Caco-2 (cell line): ENCODE measurements around the gene RNGTT. TPM values are rescaled to one million over a fixed set of nuclear protein-coding genes. Genes with fewer than 3 reads are reported as not detected.
"Not testable (repeated sequence)": the region's sequence is repeated elsewhere in the genome, so short reads cannot be mapped to it uniquely, and the experiment has no call there.

ENCODE experiments used
- BruUV-seq: library from RNA; stranded (reverse); fragments of 400-500 nt; replicated peaks from 2 replicates; lab custom pipeline; 2021; lab: Mats Ljungman, UMichigan
- CTCF ChIA-PET: fragments of 300-600 bp; sonication (Branson Sonifier 250); formaldehyde crosslinking; loops from one replicate; lab custom pipeline; 2022; ENCODE audit warnings: antibody characterized with exemption; lab: Charles Lee
- POLR2A ChIA-PET: fragments of 300-600 bp; sonication (Branson Sonifier 250); formaldehyde crosslinking; loops from one replicate; lab custom pipeline; 2022; ENCODE audit warnings: antibody characterized with exemption; lab: Charles Lee
- DNase-seq, 2 experiments: peaks; one replicate each; pipeline versions ENCODE4 v3.0.0 to v3.0.0-alpha.2; 2020 to 2022
- H3K27me3 ChIP-seq: replicated peaks from 2 replicates; pipeline ENCODE4 v1.6.0; 2011; ENCODE audit warnings: low read length; ENCODE audit not compliant: control insufficient read depth, insufficient read depth
- H3K36me3 ChIP-seq: 2 replicates; pipeline ENCODE4 v1.5.1; 2011; ENCODE audit warnings: low read length; ENCODE audit not compliant: control insufficient read depth, insufficient read depth
- H3K4me1 ChIP-seq: fragments of 250-450 bp; sonication (Bioruptor Pico); 2 replicates; pipeline ENCODE4 v1.5.1; 2020; ENCODE audit warnings: mild to moderate bottlenecking
- H3K4me3 ChIP-seq: 2 replicates; pipeline ENCODE4 v1.5.1; 2011; ENCODE audit warnings: low read depth, mild to moderate bottlenecking, control low read depth, low read length
- H3K9me3 ChIP-seq: fragments of 250-450 bp; sonication (Bioruptor Pico); 2 replicates; pipeline ENCODE4 v1.5.1; 2020; ENCODE audit warnings: mild to moderate bottlenecking, moderate library complexity
- H3K27ac Mint-ChIP-seq: one replicate; pipeline ENCODE4 v1.8.0; 2022; ENCODE audit warnings: mixed read lengths; ENCODE audit not compliant: unreplicated experiment
- H3K27me3 Mint-ChIP-seq: one replicate; pipeline ENCODE4 v1.8.0; 2022; ENCODE audit warnings: mixed read lengths; ENCODE audit not compliant: insufficient read depth, unreplicated experiment
- H3K36me3 Mint-ChIP-seq: one replicate; pipeline ENCODE4 v1.8.0; 2022; ENCODE audit warnings: mild to moderate bottlenecking, mixed read lengths; ENCODE audit not compliant: insufficient read depth, unreplicated experiment
- H3K4me1 Mint-ChIP-seq: one replicate; pipeline ENCODE4 v1.8.0; 2022; ENCODE audit warnings: low read depth, mixed read lengths; ENCODE audit not compliant: unreplicated experiment
- H3K4me3 Mint-ChIP-seq: one replicate; pipeline ENCODE4 v1.8.0; 2022; ENCODE audit warnings: mild to moderate bottlenecking, moderate library complexity, mixed read lengths; ENCODE audit not compliant: unreplicated experiment
- H3K9me3 Mint-ChIP-seq: one replicate; pipeline ENCODE4 v1.8.0; 2022; ENCODE audit warnings: mixed read lengths; ENCODE audit not compliant: unreplicated experiment
- CTCF ChIP-seq, 2 experiments: fragments of 200-600 bp in 1 of 2; IDR thresholded peaks; 1 replicate in 1 of 2; 2 replicates in 1 of 2; pipeline versions ENCODE4 v1.5.1 to v1.8.0; 2011 to 2022; ENCODE audit warnings: antibody characterized with exemption in 1 of 2, control low read depth in 1 of 2, inconsistent platforms in 1 of 2, low read depth in 1 of 2, low read length in 1 of 2, mild to moderate bottlenecking in 1 of 2, moderate library complexity in 1 of 2; ENCODE audit not compliant: insufficient read depth in 1 of 2, severe bottlenecking in 1 of 2, unreplicated experiment in 1 of 2
- intact Hi-C: fragments of 100-400 bp; cut with micrococcal nuclease; formaldehyde crosslinking; loops from one replicate; pipeline ENCODE4 v1.10.0; 2022; ENCODE audit not compliant: unreplicated experiment
- total RNA-seq: library from RNA; stranded (reverse); gene quantifications from 2 replicates; pipeline ENCODE4 v1.2.3, GENCODE V29; 2022

The RNGTT gene
- total RNA-seq, 1 experiment from 2014 or later: 17.7 TPM

DNA sequence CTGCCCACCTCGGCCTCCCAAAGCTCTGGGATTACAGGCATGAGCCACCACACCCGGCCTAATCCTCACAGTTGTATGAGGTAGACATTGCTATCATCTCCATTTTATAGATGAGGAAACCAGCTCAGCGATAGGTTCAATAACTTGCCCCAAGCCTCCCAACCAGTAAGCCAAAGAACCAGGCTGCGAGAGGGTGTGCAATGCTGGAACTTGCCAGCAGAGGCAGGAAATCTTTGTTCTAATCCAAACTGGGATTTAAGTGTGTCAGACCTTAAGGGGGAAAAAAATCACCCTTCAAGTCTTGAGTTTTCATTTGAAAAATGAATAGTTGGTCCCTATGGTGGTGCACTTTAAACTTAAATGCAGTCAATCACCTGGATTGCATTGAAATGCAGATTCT lies 20.1 kb upstream of the RNGTT start:
- no peaks in the 10 kb centered on the region for H3K9me3 ChIP-seq
- no peaks in the 10 kb centered on the region for H3K27me3 ChIP-seq
- no peak overlapping the region for H3K4me3 ChIP-seq
- peak; percentile 56 to 58 for TF ChIP-seq CTCF (IDR thresholded peaks at IDR 0.05; ENCODE audit: insufficient read depth in 1 of 2, low read depth in 1 of 2, low read length in 1 of 2, severe bottlenecking in 1 of 2, unreplicated experiment in 1 of 2)
- Mint-ChIP-seq H3K36me3 (no peaks in the 10 kb centered on the region), H3K27me3 (peaks cover 3% of the 10 kb centered on the region), H3K27ac (no peak overlapping the region), H3K9me3 (no peaks in the 10 kb centered on the region), H3K4me1 (no peaks in the 10 kb centered on the region), H3K4me3 (no peak overlapping the region)
- ChIA-PET POLR2A (interaction anchor here (0.6 to 1.6 kb wide), 2 partner anchors 97 to 104 kb away, joined by 4 to 11 read pairs; partner anchors contain the start of gene PNRC1), CTCF (interaction anchor here (0.5 to 2.7 kb wide), 7 partner anchors 35 to 260 kb away, joined by 3 to 29 read pairs (median 4); partner anchors contain the start of gene PNRC1)
- no peaks in the 10 kb centered on the region for H3K4me1 ChIP-seq
- H3K36me3 ChIP-seq: no peaks in the 10 kb centered on the region
- intact Hi-C loops: loop anchor here (2.0 kb wide), 3 partner anchors 51 to 385 kb away; no protein-coding TSS in a partner anchor
- BruUV-seq: no TSS peak
- peak in 1 of 2 experiments; percentile 47 for DNase-seq

GRCh38 chr6:88983129-88983528 lies 19.7 kb upstream of the RNGTT start:
- H3K4me3 ChIP-seq, H3K9me3 Mint-ChIP-seq, BruUV-seq, DNase-seq, H3K27me3 ChIP-seq, H3K27me3 Mint-ChIP-seq, H3K9me3 ChIP-seq, H3K4me1 ChIP-seq, H3K27ac Mint-ChIP-seq, H3K36me3 ChIP-seq, H3K4me3 Mint-ChIP-seq, H3K4me1 Mint-ChIP-seq, H3K36me3 Mint-ChIP-seq: not testable (repeated sequence)
- ChIA-PET POLR2A (interaction anchor here (0.6 to 1.6 kb wide), 2 partner anchors 97 to 104 kb away, joined by 4 to 11 read pairs; partner anchors contain the start of gene PNRC1), CTCF (interaction anchor here (0.5 to 2.7 kb wide), 7 partner anchors 36 to 260 kb away, joined by 4 to 29 read pairs (median 5); partner anchors contain the start of gene PNRC1)
- intact Hi-C loops: loop anchor here (2.0 kb wide), 3 partner anchors 52 to 386 kb away; no protein-coding TSS in a partner anchor

GRCh38 chr6:88982720-88983119 lies 19.3 kb upstream of the RNGTT start:
- no peaks in the 10 kb centered on the region for H3K27me3 ChIP-seq
- no TSS peak for BruUV-seq
- Mint-ChIP-seq H3K4me1 (no peaks in the 10 kb centered on the region), H3K36me3 (no peaks in the 10 kb centered on the region), H3K4me3 (no peak overlapping the region), H3K9me3 (no peaks in the 10 kb centered on the region), H3K27me3 (peaks cover 3% of the 10 kb centered on the region), H3K27ac (no peak overlapping the region)
- H3K4me3 ChIP-seq: no peak overlapping the region
- ChIA-PET POLR2A (interaction anchor here (0.6 to 1.6 kb wide), 2 partner anchors 98 to 105 kb away, joined by 4 to 11 read pairs; partner anchors contain the start of gene PNRC1), CTCF (interaction anchor here (0.5 to 2.7 kb wide), 8 partner anchors 36 to 260 kb away, joined by 3 to 29 read pairs (median 4); partner anchors contain the start of gene PNRC1)
- TF ChIP-seq CTCF (IDR thresholded peaks at IDR 0.05; ENCODE audit: insufficient read depth in 1 of 2, low read depth in 1 of 2, low read length in 1 of 2, severe bottlenecking in 1 of 2, unreplicated experiment in 1 of 2): peak; percentile 60
- intact Hi-C loops: loop anchor here (1.0 to 2.0 kb wide), 6 partner anchors 52 to 386 kb away; partner anchors contain the start of gene PNRC1
- H3K9me3 ChIP-seq: no peaks in the 10 kb centered on the region
- no peaks in the 10 kb centered on the region for H3K4me1 ChIP-seq
- peak in 1 of 2 experiments; percentile 43 for DNase-seq
- H3K36me3 ChIP-seq: no peaks in the 10 kb centered on the region
